ENCODE results near the gene CNPY3. TPM values are rescaled to one million over a fixed set of nuclear protein-coding genes. Genes with fewer than 3 reads are reported as not detected.

The CNPY3 gene
- total RNA-seq, 4 donors from 2014 or later = 33.2 to 60.0 (median 45.0) TPM

GRCh38 chr6:42923666-42924065 lies 5.6 kb upstream of the CNPY3 start:
- no peak for DNase-seq
- no peak overlapping the region for H3K4me3 ChIP-seq (replicated peaks in 1 of 3)
- no peaks in the 10 kb centered on the region for H3K36me3 ChIP-seq
- peaks cover 5 to 6% of the 10 kb centered on the region in 2 donors for H3K4me1 ChIP-seq
- WGBS, 2 donors = 77% methylated on average over 2 of the region's 2 CpGs
- no peak overlapping the region for H3K27ac ChIP-seq
- peaks cover 3% of the 10 kb centered on the region for H3K27me3 ChIP-seq
- intact Hi-C loops (cut with DNase I) = no loop called here
- TF ChIP-seq POLR2A (IDR thresholded peaks at IDR 0.05) (no peak), CTCF (IDR thresholded peaks at IDR 0.05) (no peak)
- H3K9me3 ChIP-seq = no peaks in the 10 kb centered on the region

- DNase-seq = no peak
- Histone ChIP-seq H3K4me3 (replicated peaks in 1 of 3) (no peak overlapping the region), H3K27ac (no peak overlapping the region), H3K36me3 (no peaks in the 10 kb centered on the region), H3K9me3 (no peaks in the 10 kb centered on the region), H3K4me1 (peaks cover 9 to 11% of the 10 kb centered on the region in 2 donors), H3K27me3 (peaks cover 3% of the 10 kb centered on the region)
- TF ChIP-seq POLR2A (IDR thresholded peaks at IDR 0.05) (no peak), CTCF (IDR thresholded peaks at IDR 0.05) (no peak)
- 36 to 60% methylated on average over 6 to 7 of the region's 23 CpGs for WGBS, 2 donors
- intact Hi-C loops (cut with DNase I) = no loop called here
Observed at GRCh38 chr6:42925248-42925857, 3.9 kb upstream of the CNPY3 start.

- Histone ChIP-seq H3K36me3 (peaks cover 0 to 5% of the 10 kb centered on the region in 2 donors), H3K27me3 (peaks cover 3% of the 10 kb centered on the region), H3K27ac (peak overlapping the region; percentile 81 to 92 (median 89)), H3K9me3 (no peaks in the 10 kb centered on the region), H3K4me1 (peaks cover 12 to 18% of the 10 kb centered on the region in 2 donors), H3K4me3 (replicated peaks in 1 of 3) (peak overlapping the region; percentile 16 to 75 (median 29))
- DNase-seq = no peak
- WGBS, 2 donors = 4 to 5% methylated on average over 16 of the region's 16 CpGs
- intact Hi-C loops (cut with DNase I) = no loop called here
- TF ChIP-seq POLR2A (IDR thresholded peaks at IDR 0.05) = no peak
- TF ChIP-seq CTCF (IDR thresholded peaks at IDR 0.05) = no peak
Observed at GRCh38 chr6:42929821-42930360, 611 bp downstream of the CNPY3 start.

GRCh38 chr6:42932412-42932811 lies 3.1 kb downstream of the CNPY3 start:
- no peak for TF ChIP-seq CTCF (IDR thresholded peaks at IDR 0.05)
- no peak for TF ChIP-seq POLR2A (IDR thresholded peaks at IDR 0.05)
- Histone ChIP-seq H3K4me1 (peaks cover 12 to 18% of the 10 kb centered on the region in 2 donors), H3K9me3 (no peaks in the 10 kb centered on the region), H3K27ac (no peak overlapping the region), H3K4me3 (replicated peaks in 1 of 3) (no peak overlapping the region), H3K36me3 (peaks cover 6 to 21% of the 10 kb centered on the region in 2 donors), H3K27me3 (no peaks in the 10 kb centered on the region)
- intact Hi-C loops (cut with DNase I) = no loop called here
- WGBS, 2 donors = 95 to 96% methylated on average over 3 of the region's 3 CpGs
- DNase-seq = no peak

GRCh38 chr6:42933205-42933604 lies 3.9 kb downstream of the CNPY3 start:
- Histone ChIP-seq H3K4me3 (replicated peaks in 1 of 3) (no peak overlapping the region), H3K36me3 (peaks cover 10 to 29% of the 10 kb centered on the region in 2 donors), H3K27ac (no peak overlapping the region), H3K9me3 (no peaks in the 10 kb centered on the region), H3K27me3 (no peaks in the 10 kb centered on the region), H3K4me1 (peaks cover 11 to 17% of the 10 kb centered on the region in 2 donors)
- TF ChIP-seq CTCF (IDR thresholded peaks at IDR 0.05) = no peak
- WGBS, 2 donors = 46 to 72% methylated on average over 3 of the region's 3 CpGs
- intact Hi-C loops (cut with DNase I) = no loop called here
- no peak for DNase-seq

Measured in thyroid gland (tissue), 4 donors.